GM21529 (cell line): ENCODE results near the gene FAM227B.

Experiments
- ATAC-seq: cut with Tn5 transposase; IDR thresholded peaks from one replicate; pipeline ENCODE4 v1.9.1; 2021; ENCODE audit not compliant: unreplicated experiment

Gene FAM227B

DNA sequence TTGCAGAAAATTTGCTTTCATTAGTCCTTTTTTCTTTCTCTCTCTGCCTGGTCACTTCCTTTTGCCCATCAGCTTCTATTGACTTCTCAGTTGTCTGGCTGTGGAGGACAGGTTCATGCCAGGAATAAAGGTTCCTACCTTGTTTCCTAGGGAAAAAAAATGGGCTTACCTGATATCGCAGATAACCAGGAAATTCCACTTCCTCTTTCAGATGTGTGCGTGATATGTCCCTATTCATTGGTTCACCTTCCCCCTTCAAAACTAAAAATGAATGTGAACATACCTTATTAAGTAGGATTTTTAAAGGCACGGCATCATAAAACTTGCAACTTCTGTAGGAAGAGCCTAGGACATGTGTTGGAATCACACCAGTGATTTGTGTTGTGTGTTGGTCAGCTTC, 317.6 kb downstream of the FAM227B start:
- ATAC-seq: no peak

DNA sequence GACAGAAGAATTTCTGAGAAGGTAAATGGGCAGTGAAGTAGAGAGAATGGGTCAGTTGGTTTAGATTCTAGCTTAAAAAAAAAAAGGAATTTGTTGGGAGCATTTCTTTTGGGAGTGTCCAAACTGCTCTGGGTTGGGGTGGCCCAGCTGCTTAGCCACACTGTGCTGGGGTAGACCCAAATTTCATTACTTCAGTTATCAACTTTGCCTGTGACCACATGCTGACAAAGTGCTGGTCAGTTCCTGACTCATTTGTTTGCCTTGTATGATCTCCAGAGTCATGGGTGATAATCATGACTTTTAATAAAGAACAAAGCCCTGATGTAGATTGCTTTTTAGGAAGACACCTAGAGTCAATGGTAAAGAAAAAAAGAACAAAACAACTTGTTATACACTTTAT, 319.1 kb downstream of the FAM227B start:
- ATAC-seq: no peak

DNA sequence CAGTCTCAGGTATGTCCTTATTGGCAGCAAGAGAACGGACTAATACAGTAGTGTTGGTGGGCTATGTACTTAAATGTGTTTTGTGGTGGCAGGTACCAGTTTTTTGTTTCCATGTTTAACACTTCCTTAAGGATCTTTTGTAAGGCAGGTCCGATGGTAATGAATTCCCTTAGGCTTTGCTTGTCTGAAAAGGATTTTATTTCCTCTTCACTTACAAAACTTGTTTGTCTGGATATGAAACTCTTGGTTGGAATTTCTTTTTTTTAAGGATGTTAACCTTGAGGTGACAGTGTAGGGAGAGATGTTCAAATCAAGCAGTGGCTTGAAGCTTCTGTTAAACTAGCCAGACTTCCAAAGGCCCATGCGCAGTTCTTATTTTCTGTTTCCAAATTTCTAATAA, 319.8 kb downstream of the FAM227B start:
- ATAC-seq: no peak

- ATAC-seq: no peak
Measured at GRCh38 chr15:49297584-49297983, 323.0 kb downstream of the FAM227B start.

GRCh38 chr15:49296258-49296657, 324.4 kb downstream of the FAM227B start:
- ATAC-seq: no peak

- no peak for ATAC-seq
Measured at GRCh38 chr15:49293941-49294340, 326.7 kb downstream of the FAM227B start.

GRCh38 chr15:49290191-49290590, 330.4 kb downstream of the FAM227B start:
- no peak for ATAC-seq

GRCh38 chr15:49288391-49288790, 332.2 kb downstream of the FAM227B start:
- no peak for ATAC-seq

- ATAC-seq: no peak
Measured at GRCh38 chr15:49287481-49287880, 333.1 kb downstream of the FAM227B start.

GRCh38 chr15:49286649-49287404, 333.8 kb downstream of the FAM227B start:
- ATAC-seq: no peak

GRCh38 chr15:49282366-49282765, 338.3 kb downstream of the FAM227B start:
- no peak for ATAC-seq

DNA sequence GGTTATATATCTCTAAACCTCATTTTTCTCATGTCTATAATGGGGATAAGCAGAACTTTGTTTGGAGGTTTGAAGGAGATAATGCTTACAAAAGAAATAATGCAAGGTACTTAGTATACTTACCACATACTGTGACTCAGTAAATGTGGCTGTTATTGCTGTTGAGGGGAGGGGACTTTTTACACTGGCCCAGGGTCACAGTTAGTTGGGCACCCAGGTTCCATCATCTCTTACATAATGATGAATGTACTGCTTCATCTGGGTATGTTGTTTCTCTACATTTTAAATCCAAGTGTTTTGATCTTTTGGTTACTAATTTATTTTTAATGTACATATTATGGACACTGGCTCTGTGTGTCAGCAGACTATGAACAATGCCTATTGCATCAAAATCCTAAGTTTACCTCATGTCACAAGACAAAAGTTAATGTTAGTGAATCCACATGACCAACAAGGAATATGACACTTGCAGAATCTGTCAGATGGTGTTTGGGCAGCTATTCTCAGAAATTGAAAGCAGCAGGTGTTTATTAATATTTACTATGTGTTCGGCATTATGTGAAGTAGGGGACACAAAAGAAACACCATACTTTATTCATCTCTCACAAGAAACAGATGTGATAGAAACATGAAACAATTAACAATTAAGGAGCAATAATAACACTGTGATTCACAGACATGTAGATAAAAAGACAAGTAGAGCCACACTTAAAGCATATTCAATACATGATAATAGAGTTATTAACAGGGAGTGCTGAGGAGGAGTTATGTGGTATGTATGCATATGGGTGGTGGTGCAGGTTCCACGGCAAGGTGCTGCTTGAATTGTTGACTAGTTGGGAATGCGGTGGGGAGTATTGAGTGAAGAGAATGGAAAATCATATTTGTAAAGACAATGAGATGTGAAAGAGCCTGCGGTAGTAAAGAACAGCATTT, 340.8 kb downstream of the FAM227B start:
- ATAC-seq: no peak

DNA sequence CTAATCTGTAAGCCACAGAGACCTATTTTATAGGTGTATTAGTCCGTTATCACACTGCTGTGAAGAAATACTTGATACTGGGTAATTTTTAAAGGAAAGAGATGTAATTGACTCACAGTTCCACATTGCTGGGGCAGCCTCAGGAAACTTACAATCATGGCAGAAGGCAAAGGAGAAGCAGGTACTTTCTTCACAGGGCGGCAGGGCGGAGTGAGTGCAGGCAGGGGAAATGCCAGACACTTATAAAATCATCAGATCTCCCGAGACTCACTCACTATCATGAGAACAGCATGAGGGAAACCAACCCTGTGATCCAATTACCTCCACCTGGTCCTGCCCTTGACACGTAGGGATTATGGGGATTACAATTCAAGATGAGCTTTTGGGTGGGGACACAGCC, 341.9 kb downstream of the FAM227B start:
- ATAC-seq: no peak
